Calu3 (cell line): ENCODE measurements around the gene ST7. TPM values are rescaled to one million over a fixed set of nuclear protein-coding genes. Genes with fewer than 3 reads are reported as not detected.

Experiments used
- BruUV-seq: library from RNA; stranded (reverse); fragments of 400-500 nt; replicated peaks from 2 replicates; lab custom pipeline; 2021; lab: Mats Ljungman, UMichigan
- CTCF ChIA-PET: fragments of 300-600 bp; sonication (Branson Sonifier 250); formaldehyde crosslinking; loops from one replicate; lab custom pipeline; 2022; ENCODE audit warnings: antibody characterized with exemption; lab: Charles Lee
- DNase-seq: peaks from one replicate; pipeline ENCODE4 v3.0.0; 2022
- H3K27ac Mint-ChIP-seq: one replicate; pipeline ENCODE4 v1.8.0; 2022; ENCODE audit warnings: mixed read lengths; ENCODE audit not compliant: unreplicated experiment
- H3K27me3 Mint-ChIP-seq: one replicate; pipeline ENCODE4 v1.8.0; 2022; ENCODE audit warnings: mixed read lengths; ENCODE audit not compliant: unreplicated experiment
- H3K36me3 Mint-ChIP-seq: one replicate; pipeline ENCODE4 v1.8.0; 2022; ENCODE audit warnings: mild to moderate bottlenecking, moderate library complexity, mixed read lengths; ENCODE audit not compliant: insufficient read depth, unreplicated experiment
- H3K4me1 Mint-ChIP-seq: one replicate; pipeline ENCODE4 v1.8.0; 2022; ENCODE audit warnings: mild to moderate bottlenecking, low read depth, mixed read lengths; ENCODE audit not compliant: unreplicated experiment
- H3K4me3 Mint-ChIP-seq: one replicate; pipeline ENCODE4 v1.8.0; 2022; ENCODE audit warnings: mild to moderate bottlenecking, low read depth, moderate library complexity, mixed read lengths; ENCODE audit not compliant: unreplicated experiment
- H3K9me3 Mint-ChIP-seq: one replicate; pipeline ENCODE4 v1.8.0; 2022; ENCODE audit warnings: low read depth, mixed read lengths; ENCODE audit not compliant: unreplicated experiment
- CTCF ChIP-seq: fragments of 200-600 bp; IDR thresholded peaks from one replicate; pipeline ENCODE4 v1.8.0; 2022; ENCODE audit warnings: antibody characterized with exemption; ENCODE audit not compliant: unreplicated experiment
- intact Hi-C: fragments of 100-400 bp; cut with micrococcal nuclease; formaldehyde crosslinking; loops from one replicate; pipeline ENCODE4 v1.10.0; 2022; ENCODE audit not compliant: unreplicated experiment
- total RNA-seq: library from RNA; stranded (reverse); gene quantifications from 2 replicates; pipeline ENCODE4 v1.2.3, GENCODE V29; 2022

ST7 gene
- total RNA-seq, 1 experiment from 2014 or later = 17.7 TPM

GRCh38 chr7:117087639-117088396, 134.5 kb downstream of the ST7 start:
- intact Hi-C loops = no loop called here
- no peak overlapping the region for H3K27ac Mint-ChIP-seq
- CTCF ChIA-PET = no interaction called here
- no TSS peak for BruUV-seq
- H3K4me3 Mint-ChIP-seq = no peak overlapping the region
- no peak for DNase-seq
- no peaks in the 10 kb centered on the region for H3K36me3 Mint-ChIP-seq
- H3K27me3 Mint-ChIP-seq = no peaks in the 10 kb centered on the region
- TF ChIP-seq CTCF = no peak
- no peaks in the 10 kb centered on the region for H3K9me3 Mint-ChIP-seq
- peaks cover 10% of the 10 kb centered on the region for H3K4me1 Mint-ChIP-seq

- H3K9me3 Mint-ChIP-seq = no peaks in the 10 kb centered on the region
- peaks cover 10% of the 10 kb centered on the region for H3K4me1 Mint-ChIP-seq
- no peak overlapping the region for H3K4me3 Mint-ChIP-seq
- no peak overlapping the region for H3K27ac Mint-ChIP-seq
- CTCF ChIA-PET = interaction anchor here (0.6 kb wide), 1 partner anchor 1168 kb away, joined by 3 read pairs; no protein-coding TSS in a partner anchor
- H3K36me3 Mint-ChIP-seq = no peaks in the 10 kb centered on the region
- no TSS peak for BruUV-seq
- no peak for DNase-seq
- TF ChIP-seq CTCF = no peak
- intact Hi-C loops = no loop called here
- H3K27me3 Mint-ChIP-seq = no peaks in the 10 kb centered on the region
Observed at GRCh38 chr7:117088623-117089194, 135.4 kb downstream of the ST7 start.

GRCh38 chr7:117090791-117091190, 137.5 kb downstream of the ST7 start:
- no TSS peak for BruUV-seq
- Mint-ChIP-seq H3K36me3 (no peaks in the 10 kb centered on the region), H3K27me3 (no peaks in the 10 kb centered on the region), H3K4me3 (no peak overlapping the region), H3K9me3 (no peaks in the 10 kb centered on the region), H3K4me1 (peaks cover 10% of the 10 kb centered on the region), H3K27ac (no peak overlapping the region)
- TF ChIP-seq CTCF = no peak
- intact Hi-C loops = no loop called here
- CTCF ChIA-PET = no interaction called here
- no peak for DNase-seq

GRCh38 chr7:117091721-117092120, 138.4 kb downstream of the ST7 start:
- TF ChIP-seq CTCF = no peak
- no peaks in the 10 kb centered on the region for H3K27me3 Mint-ChIP-seq
- DNase-seq = no peak
- peaks cover 10% of the 10 kb centered on the region for H3K4me1 Mint-ChIP-seq
- no peak overlapping the region for H3K27ac Mint-ChIP-seq
- H3K9me3 Mint-ChIP-seq = no peaks in the 10 kb centered on the region
- no peaks in the 10 kb centered on the region for H3K36me3 Mint-ChIP-seq
- intact Hi-C loops = no loop called here
- BruUV-seq = no TSS peak
- CTCF ChIA-PET = no interaction called here
- no peak overlapping the region for H3K4me3 Mint-ChIP-seq
